Measurements from ENCODE around the gene UVRAG. TPM values are rescaled to one million over a fixed set of nuclear protein-coding genes. Genes with fewer than 3 reads are reported as not detected.

UVRAG gene
- polyA plus RNA-seq, 1 donor (not counting 4 experiments of a cell fraction or from before 2014, with no cell fraction given) = 11.9 TPM

- Histone ChIP-seq H3K4me2 (ENCODE audit: control insufficient read depth, extremely low read depth, insufficient read depth, low read depth, low read length) (no peak overlapping the region), H3K4me3 (ENCODE audit: control insufficient read depth in 2 of 3, extremely low read depth in 1 of 3, insufficient read depth in 2 of 3, low read depth in 1 of 3, low read length in 3 of 3) (no peak overlapping the region), H3K9ac (ENCODE audit: control insufficient read depth, extremely low read depth, insufficient read depth, low read length) (no peak overlapping the region), H3K27me3 (ENCODE audit: control insufficient read depth, extremely low read depth, insufficient read depth, low read length) (no peaks in the 10 kb centered on the region), H3K27ac (ENCODE audit: control insufficient read depth, insufficient read depth, low read length) (no peak overlapping the region), H3K79me2 (ENCODE audit: control insufficient read depth, insufficient read depth, low read length) (no peaks in the 10 kb centered on the region), H4K20me1 (ENCODE audit: control insufficient read depth, extremely low read depth, insufficient read depth, low read length) (no peaks in the 10 kb centered on the region), H2AFZ (ENCODE audit: control insufficient read depth, low read length) (no peak overlapping the region), H3K36me3 (ENCODE audit: control insufficient read depth in 2 of 2, extremely low read depth in 1 of 2, insufficient read depth in 2 of 2, low read length in 2 of 2) (peaks cover 0 to 9% of the 10 kb centered on the region in 2 experiments), H3K9me3 (ENCODE audit: control insufficient read depth, low read depth, low read length) (no peaks in the 10 kb centered on the region), H3K9me1 (ENCODE audit: control insufficient read depth, extremely low read depth, insufficient read depth, low read length) (no peaks in the 10 kb centered on the region), H3K4me1 (ENCODE audit: control insufficient read depth, extremely low read depth, insufficient read depth, low read length) (no peaks in the 10 kb centered on the region)
- FAIRE-seq = no peak
- dilution Hi-C loops (cut with MboI; ENCODE audit: extremely low pct_ligation_motif_present, low sequenced_read_pairs) = no loop called here
- TF ChIP-seq CTCF (optimal IDR thresholded peaks at IDR 0.05 in 1 of 3, IDR thresholded peaks at IDR 0.05 in 1 of 3, conservative IDR thresholded peaks at IDR 0.05 in 1 of 3; ENCODE audit: extremely low read depth in 1 of 3, insufficient read depth in 2 of 3, low read length in 3 of 3) (no peak), EZH2 (IDR thresholded peaks at IDR 0.05; ENCODE audit: low read length) (no peak)
- no peak for DNase-seq (ENCODE audit: low read depth, low spot score)
Measured at GRCh38 chr11:76067099-76067498, 252.1 kb downstream of the UVRAG start.

- no peak overlapping the region for H3K27ac ChIP-seq (ENCODE audit: control insufficient read depth, insufficient read depth, low read length)
- H3K79me2 ChIP-seq (ENCODE audit: control insufficient read depth, insufficient read depth, low read length) = no peaks in the 10 kb centered on the region
- H3K4me3 ChIP-seq (ENCODE audit: control insufficient read depth in 2 of 3, extremely low read depth in 1 of 3, insufficient read depth in 2 of 3, low read depth in 1 of 3, low read length in 3 of 3) = no peak overlapping the region
- H3K27me3 ChIP-seq (ENCODE audit: control insufficient read depth, extremely low read depth, insufficient read depth, low read length) = no peaks in the 10 kb centered on the region
- H3K9me1 ChIP-seq (ENCODE audit: control insufficient read depth, extremely low read depth, insufficient read depth, low read length) = no peaks in the 10 kb centered on the region
- H3K9me3 ChIP-seq (ENCODE audit: control insufficient read depth, low read depth, low read length) = no peaks in the 10 kb centered on the region
- dilution Hi-C loops (cut with MboI; ENCODE audit: extremely low pct_ligation_motif_present, low sequenced_read_pairs) = no loop called here
- no peaks in the 10 kb centered on the region for H3K4me1 ChIP-seq (ENCODE audit: control insufficient read depth, extremely low read depth, insufficient read depth, low read length)
- no peak overlapping the region for H3K9ac ChIP-seq (ENCODE audit: control insufficient read depth, extremely low read depth, insufficient read depth, low read length)
- DNase-seq (ENCODE audit: low read depth, low spot score) (no peak), FAIRE-seq (no peak)
- H3K36me3 ChIP-seq (ENCODE audit: control insufficient read depth in 2 of 2, extremely low read depth in 1 of 2, insufficient read depth in 2 of 2, low read length in 2 of 2) = peaks cover 0 to 9% of the 10 kb centered on the region in 2 experiments
- H3K4me2 ChIP-seq (ENCODE audit: control insufficient read depth, extremely low read depth, insufficient read depth, low read depth, low read length) = no peak overlapping the region
- H4K20me1 ChIP-seq (ENCODE audit: control insufficient read depth, extremely low read depth, insufficient read depth, low read length) = no peaks in the 10 kb centered on the region
- TF ChIP-seq EZH2 (IDR thresholded peaks at IDR 0.05; ENCODE audit: low read length) (no peak), CTCF (optimal IDR thresholded peaks at IDR 0.05 in 1 of 3, IDR thresholded peaks at IDR 0.05 in 1 of 3, conservative IDR thresholded peaks at IDR 0.05 in 1 of 3; ENCODE audit: extremely low read depth in 1 of 3, insufficient read depth in 2 of 3, low read length in 3 of 3) (no peak)
- H2AFZ ChIP-seq (ENCODE audit: control insufficient read depth, low read length) = no peak overlapping the region
Measured at GRCh38 chr11:76069001-76069400, 254.0 kb downstream of the UVRAG start.
